GM12878 (cell line): Measurements from ENCODE around the gene CCSER1. TPM values are rescaled to one million over a fixed set of nuclear protein-coding genes. Genes with fewer than 3 reads are reported as not detected.

Source experiments
- ATAC-seq: fragments of 200-7000 bp; cut with Tn5 transposase; 3 replicates; pipeline ENCODE4 v1.9.1; 2020; ENCODE audit warnings: mild to moderate bottlenecking, moderate library complexity
- BruUV-seq: library from RNA; stranded (reverse); fragments of 400-500 nt; replicated peaks from 2 replicates; lab custom pipeline; 2021; lab: Mats Ljungman, UMichigan
- CTCF ChIA-PET: fragments of 300-600 bp; sonication (Branson Sonifier 250); formaldehyde crosslinking; extraction: SDS; loops from one replicate; lab custom pipeline; 2021; ENCODE audit warnings: inconsistent platforms; lab: Yijun Ruan, JAX
- POLR2A ChIA-PET: fragments of 350-600 bp; formaldehyde crosslinking; extraction: SDS; loops from one replicate; lab custom pipeline; 2021; ENCODE audit warnings: inconsistent platforms; lab: Charles Lee
- RAD21 ChIA-PET: fragments of 300-600 bp; sonication (Branson Sonifier 250); formaldehyde crosslinking; loops from one replicate; lab custom pipeline; 2023; ENCODE audit warnings: antibody characterized with exemption; ENCODE audit not compliant: unreplicated experiment; lab: Charles Lee
- SMC1A ChIA-PET: fragments of 300-600 bp; sonication (Branson Sonifier 250); formaldehyde crosslinking; loops from one replicate; lab custom pipeline; 2023; ENCODE audit not compliant: unreplicated experiment, uncharacterized antibody; lab: Charles Lee
- DNase-seq: peaks from one replicate; pipeline ENCODE4 v3.0.0-alpha.2; 2011; ENCODE audit warnings: low read depth, low spot score
- FAIRE-seq: peaks from 3 replicates; lab custom pipeline; 2011; peaks lifted over from hg19 to GRCh38; lab: Jason Lieb, UNC
- H2AFZ ChIP-seq: 2 replicates; pipeline ENCODE4 v1.6.0; 2011; ENCODE audit warnings: low read depth, low read length, control low read depth; ENCODE audit not compliant: control insufficient read depth
- H3K27ac ChIP-seq: 2 replicates; pipeline ENCODE4 v1.5.1; 2011; ENCODE audit warnings: control low read depth; ENCODE audit not compliant: control insufficient read depth, insufficient read depth
- H3K27me3 ChIP-seq, 2 experiments: replicated peaks in 1 of 2; 2 replicates each; pipeline versions ENCODE4 v1.6.0 to v1.6.1; 2011; ENCODE audit warnings: low read length in 1 of 2; ENCODE audit not compliant: control insufficient read depth in 2 of 2, insufficient read depth in 2 of 2
- H3K36me3 ChIP-seq, 2 experiments: 2 replicates each; pipeline ENCODE4 v1.5.1; 2011; ENCODE audit warnings: low read length in 1 of 2; ENCODE audit not compliant: control insufficient read depth in 2 of 2, insufficient read depth in 2 of 2
- H3K4me1 ChIP-seq: 2 replicates; pipeline ENCODE4 v1.6.1; 2011; ENCODE audit warnings: mild to moderate bottlenecking, low read length, moderate library complexity, mixed read lengths; ENCODE audit not compliant: control insufficient read depth, insufficient read depth
- H3K4me2 ChIP-seq: 2 replicates; pipeline ENCODE4 v1.6.0; 2011; ENCODE audit warnings: control low read depth; ENCODE audit not compliant: control insufficient read depth, insufficient read depth
- H3K4me3 ChIP-seq: fragments of 200-600 bp; sonication (generic); 2 replicates; pipeline ENCODE4 v1.5.1; 2016
- H3K79me2 ChIP-seq: 2 replicates; pipeline ENCODE4 v1.6.0; 2011; ENCODE audit warnings: low read length; ENCODE audit not compliant: control insufficient read depth, insufficient read depth
- H3K9ac ChIP-seq: 2 replicates; pipeline ENCODE4 v1.8.0; 2011; ENCODE audit warnings: low read length, control low read depth, mixed read lengths; ENCODE audit not compliant: control insufficient read depth, insufficient read depth
- H3K9me3 ChIP-seq: replicated peaks from 3 replicates; pipeline ENCODE4 v1.5.1; 2011; ENCODE audit warnings: mild to moderate bottlenecking, low read length; ENCODE audit not compliant: control insufficient read depth, insufficient read depth
- H4K20me1 ChIP-seq: 2 replicates; pipeline ENCODE4 v1.6.0; 2011; ENCODE audit not compliant: control insufficient read depth, insufficient read depth
- FOS ChIP-seq: IDR thresholded peaks from 3 replicates; pipeline ENCODE4 v1.6.1; 2011; ENCODE audit warnings: borderline replicate concordance; ENCODE audit not compliant: insufficient read length; ENCODE audit errors: extremely low read depth
- FOXM1 ChIP-seq: IDR thresholded peaks from 2 replicates; pipeline ENCODE4 v1.6.1; 2012; ENCODE audit warnings: low read depth, mild to moderate bottlenecking, inconsistent platforms, low read length, moderate library complexity
- IRF4 ChIP-seq: IDR thresholded peaks from 2 replicates; pipeline ENCODE4 v1.6.1; 2011; ENCODE audit warnings: low read depth, low read length
- IRF5 ChIP-seq: fragments of 450-650 bp; IDR thresholded peaks from 2 replicates; pipeline ENCODE4 v1.6.1; 2017; ENCODE audit warnings: borderline replicate concordance
- NR2C1 ChIP-seq: fragments of 450-650 bp; IDR thresholded peaks from 2 replicates; pipeline ENCODE4 v1.6.1; 2017; ENCODE audit warnings: antibody characterized with exemption, mild to moderate bottlenecking, moderate library complexity
- SUPT20H ChIP-seq: IDR thresholded peaks from 2 replicates; pipeline ENCODE4 v1.6.1; 2011; ENCODE audit warnings: low read depth, mild to moderate bottlenecking, low read length, moderate library complexity, borderline replicate concordance; ENCODE audit not compliant: control insufficient read depth
- TBL1XR1 ChIP-seq: IDR thresholded peaks from 2 replicates; pipeline ENCODE4 v1.6.1; 2012; ENCODE audit warnings: low read depth, low read length, improper control_type of control experiment
- WGBS: methylation state at CpG from one replicate; pipeline ENCODE4 v1.1.6; 2016; ENCODE audit warnings: low lambda C conversion rate; ENCODE audit not compliant: insufficient replicate concordance, insufficient coverage; ENCODE audit errors: missing lambda C conversion rate; 5-methylcytosine and 5-hydroxymethylcytosine counted together
- in situ Hi-C: fragments of 300-500 bp; cut with MboI; formaldehyde crosslinking; loops from 9 replicates; pipeline ENCODE4 v1.14.3; 2018; ENCODE audit warnings: mixed read lengths
- intact Hi-C: fragments of 100-400 bp; cut with micrococcal nuclease; formaldehyde crosslinking; loops from one replicate; pipeline ENCODE4 v1.14.2; 2022; ENCODE audit not compliant: unreplicated experiment
- polyA plus RNA-seq, 11 experiments: library from polyadenylated mRNA; depleted of rRNA in 4 of 11; unstranded in 6 of 11; stranded (reverse) in 5 of 11; fragments of >200 nt; fragmentation: Nextera tagmentation in 4 of 11; fragmentation: Illumina TruSeq in 1 of 11; extraction: Ambion mirVana in 4 of 11; extraction: Trizol in 1 of 11; gene quantifications; 1 replicate in 1 of 11; 2 replicates in 10 of 11; pipeline versions ENCODE4 v1.2.1 to v1.2.3, GENCODE V29; 2011 to 2016; ENCODE audit warnings: inconsistent platforms in 2 of 11, missing spikeins in 2 of 11, low read depth in 1 of 11
- total RNA-seq, 4 experiments: library from RNA; depleted of rRNA in 3 of 4; stranded (reverse); fragments of >200 nt in 3 of 4; fragmentation: Illumina TruSeq in 1 of 4; extraction: Trizol in 1 of 4; gene quantifications; 2 replicates each; pipeline versions ENCODE4 v1.2.1 to v1.2.3, GENCODE V29; 2013 to 2021
- TF ChIP-seq, protein P1 (sequence below): fragments of 450-650 bp; IDR thresholded peaks from 2 replicates; pipeline ENCODE4 v1.6.1; 2017; ENCODE audit warnings: mild to moderate bottlenecking

CCSER1 gene
- total and polyA plus RNA-seq, 10 of the 15 experiments (the other 5 are each of a cell fraction or from before 2014, with no cell fraction given): 0.22 to 2.7 (median 1.0) TPM

DNA sequence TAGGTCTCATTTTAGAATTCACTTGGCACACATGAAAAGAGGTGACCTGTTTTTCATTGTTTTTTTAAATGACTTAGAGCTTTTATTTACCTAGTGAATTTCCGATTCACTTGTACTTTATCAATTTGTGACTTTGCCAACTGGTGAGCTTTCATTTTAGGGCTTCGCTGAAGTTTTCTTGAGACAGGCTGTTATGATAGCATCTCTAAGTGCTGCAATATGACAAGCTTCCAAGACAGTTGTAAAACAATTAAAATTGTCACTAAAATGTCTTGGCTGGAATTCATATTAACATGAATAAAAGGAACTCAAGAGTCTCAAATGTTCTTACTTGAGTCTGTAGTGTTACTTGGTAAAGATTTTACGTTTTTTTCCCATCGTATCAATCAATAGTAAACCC, 1344.9 kb downstream of the CCSER1 start (continued):
- TF ChIP-seq FOXM1 (no peak), IRF4 (no peak), TBL1XR1 (no peak), IRF5 (no peak)
- TF ChIP-seq, all 136 proteins: peak for 0

- Histone ChIP-seq H3K9me3 (no peaks in the 10 kb centered on the region), H3K9ac (no peak overlapping the region), H3K4me2 (no peak overlapping the region), H2AFZ (no peak overlapping the region), H3K79me2 (no peaks in the 10 kb centered on the region), H4K20me1 (no peaks in the 10 kb centered on the region), H3K27ac (no peak overlapping the region), H3K4me1 (no peaks in the 10 kb centered on the region), H3K27me3 (no peaks in the 10 kb centered on the region), H3K36me3 (no peaks in the 10 kb centered on the region), H3K4me3 (no peak overlapping the region)
- ChIA-PET SMC1A (no interaction called here), CTCF (no interaction called here), RAD21 (no interaction called here), POLR2A (no interaction called here)
- ATAC-seq: no peak
- intact Hi-C loops: no loop called here
- DNase-seq: no peak
- no TSS peak for BruUV-seq
- in situ Hi-C loops: no loop called here
- FAIRE-seq: no peak
- TF ChIP-seq SUPT20H (no peak), NR2C1 (no peak), FOS (no peak)
- TF ChIP-seq, protein P1, sequence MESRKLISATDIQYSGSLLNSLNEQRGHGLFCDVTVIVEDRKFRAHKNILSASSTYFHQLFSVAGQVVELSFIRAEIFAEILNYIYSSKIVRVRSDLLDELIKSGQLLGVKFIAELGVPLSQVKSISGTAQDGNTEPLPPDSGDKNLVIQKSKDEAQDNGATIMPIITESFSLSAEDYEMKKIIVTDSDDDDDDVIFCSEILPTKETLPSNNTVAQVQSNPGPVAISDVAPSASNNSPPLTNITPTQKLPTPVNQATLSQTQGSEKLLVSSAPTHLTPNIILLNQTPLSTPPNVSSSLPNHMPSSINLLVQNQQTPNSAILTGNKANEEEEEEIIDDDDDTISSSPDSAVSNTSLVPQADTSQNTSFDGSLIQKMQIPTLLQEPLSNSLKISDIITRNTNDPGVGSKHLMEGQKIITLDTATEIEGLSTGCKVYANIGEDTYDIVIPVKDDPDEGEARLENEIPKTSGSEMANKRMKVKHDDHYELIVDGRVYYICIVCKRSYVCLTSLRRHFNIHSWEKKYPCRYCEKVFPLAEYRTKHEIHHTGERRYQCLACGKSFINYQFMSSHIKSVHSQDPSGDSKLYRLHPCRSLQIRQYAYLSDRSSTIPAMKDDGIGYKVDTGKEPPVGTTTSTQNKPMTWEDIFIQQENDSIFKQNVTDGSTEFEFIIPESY: no peak
- TF ChIP-seq, all 136 proteins: peak for 0
- WGBS: 9% methylated on average over 1 of the region's 1 CpG
Measured at GRCh38 chr4:91485415-91485814, 1358.2 kb downstream of the CCSER1 start.
